HepG2 (cell line): Measurements from ENCODE around the gene HBEGF. TPM values are rescaled to one million over a fixed set of nuclear protein-coding genes. Genes with fewer than 3 reads are reported as not detected.
A peak's percentile ranks its signal among the peaks of the same experiment; 100 is the strongest.

ENCODE experiments used
- ATAC-seq: fragments of 200-7000 bp; cut with Tn5 transposase; 3 replicates; pipeline ENCODE4 v1.9.1; 2020; ENCODE audit warnings: mild to moderate bottlenecking, moderate library complexity
- BruUV-seq: library from RNA; stranded (reverse); fragments of 400-500 nt; replicated peaks from 2 replicates; lab custom pipeline; 2021; lab: Mats Ljungman, UMichigan
- CTCF ChIA-PET: fragments of 300-600 bp; formaldehyde crosslinking; extraction: SDS; loops from one replicate; lab custom pipeline; 2021; ENCODE audit warnings: low total read pairs, inconsistent platforms, low intra/inter-chr PET ratio; lab: Yijun Ruan, JAX
- POLR2A ChIA-PET: fragments of 350-600 bp; sonication (Branson Sonifier 250); formaldehyde crosslinking; loops from one replicate; lab custom pipeline; 2020; ENCODE audit warnings: antibody characterized with exemption, inconsistent platforms; lab: Yijun Ruan, JAX
- DNase-seq: peaks from one replicate; pipeline ENCODE4 v3.0.0-alpha.2; 2015; ENCODE audit warnings: low spot score
- FAIRE-seq: peaks from 3 replicates; lab custom pipeline; 2011; peaks lifted over from hg19 to GRCh38; lab: Jason Lieb, UNC
- H2AFZ ChIP-seq: one replicate; pipeline ENCODE4 v1.6.1; 2011; ENCODE audit warnings: low read length, inconsistent platforms
- H3K27ac ChIP-seq: fragments of 300-600 bp; 3 replicates; pipeline ENCODE4 v1.8.0; 2011; ENCODE audit warnings: mixed run types, mild to moderate bottlenecking, mixed read lengths, low read length, inconsistent platforms; ENCODE audit not compliant: insufficient read depth; ENCODE audit errors: extremely low read length
- H3K27me3 ChIP-seq, 2 experiments: fragments of 200-600 bp in 1 of 2; 2 replicates in 1 of 2; 3 replicates in 1 of 2; pipeline versions ENCODE4 v1.6.0 to v1.8.0; 2011; ENCODE audit warnings: low read length in 2 of 2, mild to moderate bottlenecking in 2 of 2, moderate library complexity in 2 of 2, inconsistent platforms in 1 of 2; ENCODE audit not compliant: insufficient read depth in 2 of 2, control insufficient read depth in 1 of 2
- H3K36me3 ChIP-seq, 2 experiments: fragments of 200-600 bp in 1 of 2; replicated peaks in 1 of 2; 2 replicates in 1 of 2; 3 replicates in 1 of 2; pipeline versions ENCODE4 v1.5.1 to v1.8.0; 2011; ENCODE audit warnings: low read length in 2 of 2, inconsistent platforms in 1 of 2; ENCODE audit not compliant: insufficient read depth in 2 of 2, control insufficient read depth in 1 of 2
- H3K4me1 ChIP-seq: 2 replicates; pipeline ENCODE4 v1.5.1; 2012; ENCODE audit warnings: low read length, inconsistent platforms; ENCODE audit not compliant: insufficient read depth
- H3K4me2 ChIP-seq: 2 replicates; pipeline ENCODE4 v1.6.0; 2011; ENCODE audit warnings: low read depth, low read length, inconsistent platforms
- H3K4me3 ChIP-seq, 3 experiments: fragments of 200-600 bp in 1 of 3; sonication (generic), shearing (Covaris generic) in 1 of 3; replicated peaks in 1 of 3; 2 replicates each; pipeline ENCODE4 v1.5.1; 2011 to 2016; ENCODE audit warnings: low read length in 3 of 3, inconsistent platforms in 2 of 3, low read depth in 2 of 3, mild to moderate bottlenecking in 2 of 3, control low read depth in 1 of 3, mixed read lengths in 1 of 3; ENCODE audit not compliant: insufficient read depth in 1 of 3
- H3K79me2 ChIP-seq: one replicate; pipeline ENCODE4 v1.6.1; 2011; ENCODE audit warnings: low read length, inconsistent platforms; ENCODE audit not compliant: insufficient read depth
- H3K9ac ChIP-seq: 2 replicates; pipeline ENCODE4 v1.6.0; 2011; ENCODE audit warnings: mild to moderate bottlenecking, low read depth, low read length, inconsistent platforms; ENCODE audit not compliant: insufficient read depth
- H3K9me3 ChIP-seq: 2 replicates; pipeline ENCODE4 v1.5.1; 2012; ENCODE audit warnings: mild to moderate bottlenecking, low read length
- H4K20me1 ChIP-seq: 2 replicates; pipeline ENCODE4 v1.6.0; 2011; ENCODE audit warnings: inconsistent platforms, mild to moderate bottlenecking, low read length, moderate library complexity; ENCODE audit not compliant: insufficient read depth
- CAMTA2 ChIP-seq: sonication (generic); formaldehyde crosslinking; IDR thresholded peaks from 2 replicates; pipeline ENCODE4 v1.4.0; 2020; ENCODE audit warnings: mild to moderate bottlenecking, missing genetic modification reagents, borderline replicate concordance
- FOXM1 ChIP-seq: sonication (generic); formaldehyde crosslinking; IDR thresholded peaks from 2 replicates; pipeline ENCODE4 v1.5.0; 2020; ENCODE audit warnings: missing genetic modification reagents
- KLF13 ChIP-seq: sonication (generic); formaldehyde crosslinking; IDR thresholded peaks from 2 replicates; pipeline ENCODE4 v1.4.0; 2020; ENCODE audit warnings: mild to moderate bottlenecking, missing genetic modification reagents
- MAFF ChIP-seq: IDR thresholded peaks from 2 replicates; pipeline ENCODE4 v1.6.1; 2011; ENCODE audit warnings: low read depth, low read length, improper control_type of control experiment
- MAFK ChIP-seq, 2 experiments: IDR thresholded peaks in 1 of 2; conservative IDR thresholded peaks in 1 of 2; 2 replicates each; pipeline ENCODE4 v1.6.1; 2011; ENCODE audit warnings: improper control_type of control experiment in 2 of 2, low read length in 2 of 2
- NCOR1 ChIP-seq: fragments of 200-600 bp; sonication (generic); IDR thresholded peaks from 2 replicates; pipeline ENCODE4 v1.7.0; 2017; ENCODE audit warnings: antibody characterized with exemption, low read length, borderline replicate concordance
- ZC3H4 ChIP-seq: sonication (generic); formaldehyde crosslinking; IDR thresholded peaks from 2 replicates; pipeline ENCODE4 v1.4.0; 2020; ENCODE audit warnings: missing genetic modification reagents, borderline replicate concordance
- ZMYM2 ChIP-seq: sonication (generic); formaldehyde crosslinking; IDR thresholded peaks from 2 replicates; pipeline ENCODE4 v1.8.0; 2022; ENCODE audit warnings: mild to moderate bottlenecking, missing genetic modification reagents
- ZNF292 ChIP-seq: sonication (generic); formaldehyde crosslinking; IDR thresholded peaks from 2 replicates; pipeline ENCODE4 v1.8.1; 2022; ENCODE audit warnings: mild to moderate bottlenecking, low read depth, missing genetic modification reagents, borderline replicate concordance
- ZNF570 ChIP-seq: sonication (generic); formaldehyde crosslinking; IDR thresholded peaks from 2 replicates; pipeline ENCODE4 v1.4.0; 2020; ENCODE audit warnings: mild to moderate bottlenecking, missing genetic modification reagents, borderline replicate concordance
- in situ Hi-C: cut with HindIII; loops from 2 replicates; pipeline ENCODE4 v1.10.0; 2017; ENCODE audit warnings: low pct_unique_long_range_greater_than_20kb; ENCODE audit not compliant: extremely low pct_ligation_motif_present
- intact Hi-C: fragments of 100-400 bp; cut with micrococcal nuclease; formaldehyde crosslinking; loops from one replicate; pipeline ENCODE4 v1.10.0; 2022; ENCODE audit not compliant: unreplicated experiment
- polyA plus RNA-seq, 8 experiments: library from polyadenylated mRNA; depleted of rRNA in 3 of 8; stranded (reverse) in 7 of 8; unstranded in 1 of 8; fragments of >200 nt; fragmentation: Illumina TruSeq in 4 of 8; extraction: Trizol in 4 of 8; gene quantifications; 2 replicates each; pipeline versions ENCODE4 v1.2.1 to v1.2.3, GENCODE V29; 2011 to 2016; ENCODE audit warnings: low read depth in 4 of 8, missing spikeins in 1 of 8, mixed read lengths in 1 of 8; ENCODE audit not compliant: insufficient read depth in 1 of 8
- total RNA-seq, 5 experiments: library from RNA; depleted of rRNA; stranded (reverse); fragments of >200 nt; fragmentation: Illumina TruSeq; extraction: Trizol; gene quantifications; 2 replicates each; pipeline ENCODE4 v1.2.3, GENCODE V29; 2016; ENCODE audit warnings: low read depth in 1 of 5
- TF ChIP-seq, protein P1 (sequence below): sonication (generic); formaldehyde crosslinking; IDR thresholded peaks from 2 replicates; pipeline ENCODE4 v1.5.1; 2020; ENCODE audit warnings: missing genetic modification reagents, mild to moderate bottlenecking, borderline replicate concordance

The HBEGF gene
- total and polyA plus RNA-seq, 2 of the 13 experiments (the other 11 are each of a cell fraction or from before 2014, with no cell fraction given) = 1.7 to 5.0 TPM

DNA sequence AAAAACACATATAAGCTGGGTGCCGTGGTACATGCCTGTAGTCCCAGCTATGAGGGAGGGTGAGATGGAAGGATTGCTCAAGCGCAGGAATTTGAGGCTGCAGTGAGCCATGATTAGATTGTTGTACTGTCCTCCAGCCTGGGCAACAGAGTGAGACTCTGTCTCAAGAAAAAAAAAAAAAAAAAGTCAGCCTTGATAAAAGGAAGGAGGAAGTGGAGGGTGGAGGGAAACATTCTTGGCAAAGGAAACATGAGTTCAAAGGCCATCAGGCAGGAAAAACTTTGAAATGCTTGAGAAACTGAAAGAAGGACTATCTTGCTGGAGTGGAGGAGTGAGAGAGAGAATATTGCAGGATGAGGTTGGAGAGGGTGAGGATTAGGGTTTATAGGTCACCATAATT, 36.9 kb upstream of the HBEGF start (continued):
- TF ChIP-seq, protein P1, sequence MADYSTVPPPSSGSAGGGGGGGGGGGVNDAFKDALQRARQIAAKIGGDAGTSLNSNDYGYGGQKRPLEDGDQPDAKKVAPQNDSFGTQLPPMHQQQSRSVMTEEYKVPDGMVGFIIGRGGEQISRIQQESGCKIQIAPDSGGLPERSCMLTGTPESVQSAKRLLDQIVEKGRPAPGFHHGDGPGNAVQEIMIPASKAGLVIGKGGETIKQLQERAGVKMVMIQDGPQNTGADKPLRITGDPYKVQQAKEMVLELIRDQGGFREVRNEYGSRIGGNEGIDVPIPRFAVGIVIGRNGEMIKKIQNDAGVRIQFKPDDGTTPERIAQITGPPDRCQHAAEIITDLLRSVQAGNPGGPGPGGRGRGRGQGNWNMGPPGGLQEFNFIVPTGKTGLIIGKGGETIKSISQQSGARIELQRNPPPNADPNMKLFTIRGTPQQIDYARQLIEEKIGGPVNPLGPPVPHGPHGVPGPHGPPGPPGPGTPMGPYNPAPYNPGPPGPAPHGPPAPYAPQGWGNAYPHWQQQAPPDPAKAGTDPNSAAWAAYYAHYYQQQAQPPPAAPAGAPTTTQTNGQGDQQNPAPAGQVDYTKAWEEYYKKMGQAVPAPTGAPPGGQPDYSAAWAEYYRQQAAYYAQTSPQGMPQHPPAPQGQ (CRISPR knock-in tag) = no peak
- TF ChIP-seq ZNF292 (CRISPR knock-in tag) = no peak
- no peak for TF ChIP-seq CAMTA2 (CRISPR knock-in tag)
- no peak for TF ChIP-seq KLF13 (CRISPR knock-in tag)
- no peak for TF ChIP-seq ZC3H4 (CRISPR knock-in tag)
- no peak for TF ChIP-seq NCOR1
- no peak for TF ChIP-seq ZMYM2 (CRISPR knock-in tag)
- TF ChIP-seq FOXM1 (CRISPR knock-in tag) = no peak

GRCh38 chr5:140382866-140383265, 36.5 kb upstream of the HBEGF start:
- H3K9ac ChIP-seq = no peak overlapping the region
- no peak for ATAC-seq
- no peak overlapping the region for H2AFZ ChIP-seq
- TF ChIP-seq ZNF570 = no peak
- TF ChIP-seq MAFK (conservative IDR thresholded peaks at IDR 0.05 in 1 of 2, IDR thresholded peaks at IDR 0.05 in 1 of 2; ENCODE audit: low read length in 2 of 2) = peak; percentile 88 to 91
- peak; percentile 90 for TF ChIP-seq MAFF
- H3K27me3 ChIP-seq = no peaks in the 10 kb centered on the region
- H3K79me2 ChIP-seq = no peaks in the 10 kb centered on the region
- H3K9me3 ChIP-seq = no peaks in the 10 kb centered on the region
- no peaks in the 10 kb centered on the region for H3K36me3 ChIP-seq
- H4K20me1 ChIP-seq = no peaks in the 10 kb centered on the region
- H3K27ac ChIP-seq = no peak overlapping the region
- intact Hi-C loops = no loop called here
- in situ Hi-C loops = no loop called here
- no TSS peak for BruUV-seq
- no peak for FAIRE-seq
- CTCF ChIA-PET = no interaction called here
- no peak for DNase-seq
- H3K4me2 ChIP-seq = no peak overlapping the region
- no peaks in the 10 kb centered on the region for H3K4me1 ChIP-seq
- no peak overlapping the region for H3K4me3 ChIP-seq
- POLR2A ChIA-PET = no interaction called here
